Endodermal cell (in vitro differentiated cells): Measurements from ENCODE around the gene ADORA2A. TPM values are rescaled to one million over a fixed set of nuclear protein-coding genes. Genes with fewer than 3 reads are reported as not detected.

Source experiments
- DNase-seq: peaks from one replicate; pipeline ENCODE4 v3.0.0-alpha.2; 2017
- H3K27ac ChIP-seq: 2 replicates; pipeline ENCODE4 v1.5.1; 2013; ENCODE audit warnings: mild to moderate bottlenecking, low read depth, low read length, moderate library complexity
- H3K27me3 ChIP-seq: 2 replicates; pipeline ENCODE4 v1.6.1; 2013; ENCODE audit warnings: mild to moderate bottlenecking, low read length, moderate library complexity; ENCODE audit not compliant: insufficient read depth, control insufficient read depth, poor library complexity, severe bottlenecking
- H3K36me3 ChIP-seq: 2 replicates; pipeline ENCODE4 v1.7.0; 2013; ENCODE audit warnings: mild to moderate bottlenecking, low read length, moderate library complexity; ENCODE audit not compliant: control insufficient read depth, insufficient read depth
- H3K4me1 ChIP-seq: one replicate; pipeline ENCODE4 v1.7.0; 2013; ENCODE audit warnings: low read length; ENCODE audit not compliant: control insufficient read depth, insufficient read depth
- H3K4me3 ChIP-seq: 2 replicates; pipeline ENCODE4 v1.5.1; 2013; ENCODE audit warnings: mild to moderate bottlenecking, low read length, moderate library complexity
- H3K9ac ChIP-seq: 2 replicates; pipeline ENCODE4 v1.6.1; 2013; ENCODE audit warnings: mild to moderate bottlenecking, low read length, moderate library complexity; ENCODE audit not compliant: poor library complexity, severe bottlenecking; ENCODE audit errors: extremely low read depth
- H3K9me3 ChIP-seq: 2 replicates; pipeline ENCODE4 v1.6.1; 2013; ENCODE audit warnings: mild to moderate bottlenecking, low read length, moderate library complexity; ENCODE audit not compliant: control insufficient read depth
- H3K27ac Mint-ChIP-seq: 2 replicates; pipeline ENCODE4 v1.8.0; 2020; ENCODE audit warnings: mixed read lengths
- H3K27me3 Mint-ChIP-seq: 2 replicates; pipeline ENCODE4 v1.8.0; 2021; ENCODE audit warnings: mild to moderate bottlenecking, mixed read lengths; ENCODE audit not compliant: insufficient read depth
- H3K36me3 Mint-ChIP-seq: 2 replicates; pipeline ENCODE4 v1.8.0; 2020; ENCODE audit warnings: low read depth, mixed read lengths
- H3K4me1 Mint-ChIP-seq: 2 replicates; pipeline ENCODE4 v1.8.0; 2020; ENCODE audit warnings: mixed read lengths
- H3K4me3 Mint-ChIP-seq: 2 replicates; pipeline ENCODE4 v1.8.0; 2020; ENCODE audit warnings: mild to moderate bottlenecking, moderate library complexity, mixed read lengths
- H3K9me3 Mint-ChIP-seq: 2 replicates; pipeline ENCODE4 v1.8.0; 2020; ENCODE audit warnings: mild to moderate bottlenecking, mixed read lengths
- WGBS, 2 experiments: methylation state at CpG; one replicate each; pipeline versions ENCODE4 v1.1.5 to v1.1.7; 2013; ENCODE audit warnings: missing lambda C conversion rate in 2 of 2, mixed read lengths in 1 of 2; ENCODE audit not compliant: insufficient coverage in 1 of 2, insufficient read length in 1 of 2; 5-methylcytosine and 5-hydroxymethylcytosine counted together
- total RNA-seq, 2 donors: library from RNA; stranded (reverse); fragmentation: NEBNext Ultra II Directional in 1 of 2; extraction: Animal tissue kit (Norgen Biotek cat#: 25700) in 1 of 2; gene quantifications; 2 replicates in 1 of 2; 3 replicates in 1 of 2; pipeline ENCODE4 v1.2.1, GENCODE V29; 2021
- TF ChIP-seq, protein P1 (sequence below): fragments of 200-600 bp; sonication (generic); conservative IDR thresholded peaks from 2 replicates; pipeline ENCODE4 v1.5.0; 2021; ENCODE audit warnings: antibody characterized with exemption, mild to moderate bottlenecking

Gene ADORA2A
- total RNA-seq, 2 donors from 2014 or later = 4.1 to 4.7 TPM

GRCh38 chr22:24412274-24412673 is 15.1 kb upstream of the ADORA2A start:
- H3K4me3 Mint-ChIP-seq = no peak overlapping the region
- TF ChIP-seq, protein P1, sequence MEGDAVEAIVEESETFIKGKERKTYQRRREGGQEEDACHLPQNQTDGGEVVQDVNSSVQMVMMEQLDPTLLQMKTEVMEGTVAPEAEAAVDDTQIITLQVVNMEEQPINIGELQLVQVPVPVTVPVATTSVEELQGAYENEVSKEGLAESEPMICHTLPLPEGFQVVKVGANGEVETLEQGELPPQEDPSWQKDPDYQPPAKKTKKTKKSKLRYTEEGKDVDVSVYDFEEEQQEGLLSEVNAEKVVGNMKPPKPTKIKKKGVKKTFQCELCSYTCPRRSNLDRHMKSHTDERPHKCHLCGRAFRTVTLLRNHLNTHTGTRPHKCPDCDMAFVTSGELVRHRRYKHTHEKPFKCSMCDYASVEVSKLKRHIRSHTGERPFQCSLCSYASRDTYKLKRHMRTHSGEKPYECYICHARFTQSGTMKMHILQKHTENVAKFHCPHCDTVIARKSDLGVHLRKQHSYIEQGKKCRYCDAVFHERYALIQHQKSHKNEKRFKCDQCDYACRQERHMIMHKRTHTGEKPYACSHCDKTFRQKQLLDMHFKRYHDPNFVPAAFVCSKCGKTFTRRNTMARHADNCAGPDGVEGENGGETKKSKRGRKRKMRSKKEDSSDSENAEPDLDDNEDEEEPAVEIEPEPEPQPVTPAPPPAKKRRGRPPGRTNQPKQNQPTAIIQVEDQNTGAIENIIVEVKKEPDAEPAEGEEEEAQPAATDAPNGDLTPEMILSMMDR = no peak
- Histone ChIP-seq H3K27ac (no peak overlapping the region), H3K4me1 (no peaks in the 10 kb centered on the region), H3K4me3 (no peak overlapping the region), H3K36me3 (peaks cover 30% of the 10 kb centered on the region), H3K27me3 (no peaks in the 10 kb centered on the region), H3K9ac (no peak overlapping the region), H3K9me3 (no peaks in the 10 kb centered on the region)
- H3K27ac Mint-ChIP-seq = no peak overlapping the region
- peaks cover 4% of the 10 kb centered on the region for H3K4me1 Mint-ChIP-seq
- H3K9me3 Mint-ChIP-seq = no peaks in the 10 kb centered on the region
- no peak for DNase-seq
- H3K27me3 Mint-ChIP-seq = no peaks in the 10 kb centered on the region
- H3K36me3 Mint-ChIP-seq = peaks cover 28% of the 10 kb centered on the region
- 67 to 81% methylated on average over 4 to 7 of the region's 7 CpGs for WGBS, 2 experiments

GRCh38 chr22:24413271-24413670 is 14.1 kb upstream of the ADORA2A start:
- Histone ChIP-seq H3K27me3 (no peaks in the 10 kb centered on the region), H3K36me3 (peaks cover 28% of the 10 kb centered on the region), H3K4me3 (no peak overlapping the region), H3K9ac (no peak overlapping the region), H3K4me1 (no peaks in the 10 kb centered on the region), H3K27ac (no peak overlapping the region), H3K9me3 (no peaks in the 10 kb centered on the region)
- Mint-ChIP-seq H3K36me3 (peaks cover 27% of the 10 kb centered on the region), H3K4me3 (no peak overlapping the region), H3K27ac (peak overlapping the region; percentile 69), H3K4me1 (no peaks in the 10 kb centered on the region), H3K27me3 (no peaks in the 10 kb centered on the region), H3K9me3 (no peaks in the 10 kb centered on the region)
- DNase-seq = no peak
- 96 to 99% methylated on average over 7 to 9 of the region's 9 CpGs for WGBS, 2 experiments
- TF ChIP-seq, protein P1 = no peak

GRCh38 chr22:24413736-24414385 is 13.5 kb upstream of the ADORA2A start:
- peaks cover 28% of the 10 kb centered on the region for H3K36me3 ChIP-seq
- Mint-ChIP-seq H3K4me3 (no peak overlapping the region), H3K27me3 (no peaks in the 10 kb centered on the region), H3K27ac (no peak overlapping the region), H3K4me1 (no peaks in the 10 kb centered on the region), H3K9me3 (no peaks in the 10 kb centered on the region), H3K36me3 (peaks cover 27% of the 10 kb centered on the region)
- WGBS, 2 experiments = 92 to 94% methylated on average over 15 to 18 of the region's 18 CpGs
- TF ChIP-seq, protein P1 = no peak
- H3K9ac ChIP-seq = no peak overlapping the region
- DNase-seq = no peak
- H3K27me3 ChIP-seq = no peaks in the 10 kb centered on the region
- H3K9me3 ChIP-seq = no peaks in the 10 kb centered on the region
- H3K4me3 ChIP-seq = no peak overlapping the region
- H3K4me1 ChIP-seq = no peaks in the 10 kb centered on the region
- peak overlapping the region; percentile 53 for H3K27ac ChIP-seq
